Measurements from ENCODE around the gene SLITRK2.

Gene SLITRK2

DNA sequence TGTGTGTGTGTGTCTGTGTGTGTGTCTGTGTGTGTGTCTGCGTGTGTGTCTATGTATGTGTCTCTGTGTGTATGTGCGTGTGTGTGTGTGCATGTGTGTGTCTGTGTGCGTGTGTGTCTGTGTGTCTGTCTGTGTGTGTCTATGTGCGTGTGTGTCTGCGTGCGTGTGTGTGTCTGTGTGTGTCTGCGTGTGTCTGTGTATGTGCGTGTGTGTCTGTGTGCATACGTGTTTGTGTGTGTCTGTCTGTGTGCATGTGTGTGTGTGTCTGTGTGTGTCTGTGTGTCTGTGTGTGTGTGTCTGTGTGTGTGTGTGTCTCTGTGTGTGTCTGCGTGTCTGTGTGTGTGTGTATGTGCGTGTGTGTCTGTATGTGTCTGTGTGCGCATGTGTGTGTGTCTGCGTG is 35.6 kb downstream of the SLITRK2 start:
- TF ChIP-seq, protein P1, sequence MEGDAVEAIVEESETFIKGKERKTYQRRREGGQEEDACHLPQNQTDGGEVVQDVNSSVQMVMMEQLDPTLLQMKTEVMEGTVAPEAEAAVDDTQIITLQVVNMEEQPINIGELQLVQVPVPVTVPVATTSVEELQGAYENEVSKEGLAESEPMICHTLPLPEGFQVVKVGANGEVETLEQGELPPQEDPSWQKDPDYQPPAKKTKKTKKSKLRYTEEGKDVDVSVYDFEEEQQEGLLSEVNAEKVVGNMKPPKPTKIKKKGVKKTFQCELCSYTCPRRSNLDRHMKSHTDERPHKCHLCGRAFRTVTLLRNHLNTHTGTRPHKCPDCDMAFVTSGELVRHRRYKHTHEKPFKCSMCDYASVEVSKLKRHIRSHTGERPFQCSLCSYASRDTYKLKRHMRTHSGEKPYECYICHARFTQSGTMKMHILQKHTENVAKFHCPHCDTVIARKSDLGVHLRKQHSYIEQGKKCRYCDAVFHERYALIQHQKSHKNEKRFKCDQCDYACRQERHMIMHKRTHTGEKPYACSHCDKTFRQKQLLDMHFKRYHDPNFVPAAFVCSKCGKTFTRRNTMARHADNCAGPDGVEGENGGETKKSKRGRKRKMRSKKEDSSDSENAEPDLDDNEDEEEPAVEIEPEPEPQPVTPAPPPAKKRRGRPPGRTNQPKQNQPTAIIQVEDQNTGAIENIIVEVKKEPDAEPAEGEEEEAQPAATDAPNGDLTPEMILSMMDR (IDR thresholded peaks at IDR 0.05; ENCODE audit: low read depth, low read length, missing control alignments) = no peak
- no peak overlapping the region for H3K4me3 ChIP-seq (replicated peaks; ENCODE audit: low read depth, low read length)
- DNase-seq (ENCODE audit: extremely low read depth, low read depth) = no peak

DNA sequence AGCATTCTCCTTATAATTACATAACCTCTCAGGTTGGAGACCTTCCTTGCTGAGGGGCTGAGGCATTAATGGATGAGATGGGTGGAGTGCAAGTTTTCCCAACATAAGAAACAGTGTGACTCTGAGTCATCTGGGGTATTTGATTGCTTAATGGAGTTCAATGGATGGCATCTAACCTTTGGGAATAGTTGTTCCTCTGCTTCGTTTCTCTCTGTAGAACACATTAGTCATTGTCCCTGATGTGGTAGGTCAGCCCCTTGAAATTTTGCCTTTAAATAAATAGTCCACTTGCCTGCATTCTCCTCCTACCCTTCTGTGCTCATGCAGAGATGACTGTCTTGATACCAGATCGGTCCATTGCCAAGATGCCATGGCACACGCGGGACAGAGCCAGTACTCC is 38.6 kb downstream of the SLITRK2 start:
- H3K4me3 ChIP-seq (replicated peaks; ENCODE audit: low read depth, low read length) = no peak overlapping the region
- DNase-seq (ENCODE audit: extremely low read depth, low read depth) = no peak
- TF ChIP-seq, protein P1 (IDR thresholded peaks at IDR 0.05; ENCODE audit: low read depth, low read length, missing control alignments) = no peak

DNA sequence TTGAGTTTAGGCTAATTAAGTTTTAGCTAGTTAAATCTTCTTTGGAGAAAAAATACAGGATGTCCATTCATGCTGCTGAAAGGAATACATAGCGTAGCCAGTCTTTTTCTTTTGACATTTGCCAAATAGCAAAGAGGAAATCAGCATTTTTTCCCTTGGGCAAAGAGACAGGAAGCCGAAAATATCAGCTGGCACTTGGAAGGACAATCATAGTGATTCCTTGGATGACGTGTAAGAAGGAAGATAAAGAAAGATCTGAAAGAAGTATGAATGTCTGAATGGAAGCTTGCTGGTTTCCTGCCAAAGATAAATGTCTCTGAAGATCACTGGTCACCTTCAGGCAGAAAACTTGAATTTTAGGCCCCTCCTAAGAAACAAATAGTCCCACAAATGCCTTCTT is 44.2 kb downstream of the SLITRK2 start:
- TF ChIP-seq, protein P1 (IDR thresholded peaks at IDR 0.05; ENCODE audit: low read depth, low read length, missing control alignments) = no peak
- no peak for DNase-seq (ENCODE audit: extremely low read depth, low read depth)
- no peak overlapping the region for H3K4me3 ChIP-seq (replicated peaks; ENCODE audit: low read depth, low read length)

DNA sequence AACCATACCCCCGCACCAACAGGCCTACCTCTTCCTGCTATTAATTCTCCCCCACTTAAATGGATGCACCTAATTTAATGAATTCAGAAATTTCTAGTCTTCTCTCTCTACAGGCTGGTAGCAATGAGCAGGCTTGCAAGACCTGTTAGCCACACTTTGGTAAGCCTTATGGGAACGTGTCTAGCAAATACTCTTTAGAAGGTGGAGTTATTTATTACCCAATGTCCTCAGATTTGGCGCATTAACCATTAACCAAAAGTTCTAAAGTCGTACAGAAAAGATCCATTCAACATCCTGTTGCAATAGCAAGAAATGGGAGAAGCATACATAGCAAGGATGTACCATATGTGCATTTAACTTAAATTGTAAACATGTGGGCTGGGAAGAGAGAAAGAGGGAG is 47.5 kb downstream of the SLITRK2 start:
- TF ChIP-seq, protein P1 (IDR thresholded peaks at IDR 0.05; ENCODE audit: low read depth, low read length, missing control alignments) = no peak
- H3K4me3 ChIP-seq (replicated peaks; ENCODE audit: low read depth, low read length) = no peak overlapping the region
- DNase-seq (ENCODE audit: extremely low read depth, low read depth) = no peak
